ENCODE data around the gene CUL4A. TPM values are rescaled to one million over a fixed set of nuclear protein-coding genes. Genes with fewer than 3 reads are reported as not detected.

Gene CUL4A
- total and polyA plus RNA-seq, 2 donors (not counting 1 experiment from before 2014, with no cell fraction given) = 107 to 126 TPM

GRCh38 chr13:113190181-113190580 lies 19.2 kb upstream of the CUL4A start:
- Histone ChIP-seq H2AFZ (ENCODE audit: low read length) (no peak overlapping the region), H4K20me1 (ENCODE audit: control insufficient read depth, extremely low read depth, insufficient read depth, low read length) (no peaks in the 10 kb centered on the region), H3K36me3 (ENCODE audit: control insufficient read depth, insufficient read depth, low read length) (peaks cover 22% of the 10 kb centered on the region), H3K4me2 (ENCODE audit: extremely low read depth, insufficient read depth, low read length) (no peak overlapping the region), H3K79me2 (ENCODE audit: control insufficient read depth, insufficient read depth, low read length) (peaks cover 16% of the 10 kb centered on the region), H3K9ac (ENCODE audit: insufficient read depth, low read length) (no peak overlapping the region), H3K4me1 (ENCODE audit: control insufficient read depth, extremely low read depth, insufficient read depth, low read length) (peaks cover 24% of the 10 kb centered on the region), H3K27ac (ENCODE audit: insufficient read depth, low read length) (peak overlapping the region; percentile 14), H3K4me3 (replicated peaks in 1 of 4; ENCODE audit: control extremely low read depth in 1 of 4, insufficient read depth in 1 of 4, low read depth in 3 of 4, low read length in 4 of 4) (no peak overlapping the region), H3K9me3 (ENCODE audit: control insufficient read depth, insufficient read depth, low read depth, low read length) (no peaks in the 10 kb centered on the region), H3K27me3 (ENCODE audit: control insufficient read depth, insufficient read depth, low read length) (no peaks in the 10 kb centered on the region)
- DNase-seq (ENCODE audit: low read depth in 2 of 2) = no peak
- no peak for TF ChIP-seq CTCF (conservative IDR thresholded peaks at IDR 0.05 in 1 of 2, IDR thresholded peaks at IDR 0.05 in 1 of 2; ENCODE audit: low read depth in 1 of 2, low read length in 2 of 2)
- TF ChIP-seq EZH2 (IDR thresholded peaks at IDR 0.05; ENCODE audit: low read length, missing control alignments) = no peak

GRCh38 chr13:113192279-113192678 lies 17.1 kb upstream of the CUL4A start:
- H3K4me1 ChIP-seq (ENCODE audit: control insufficient read depth, extremely low read depth, insufficient read depth, low read length) = peaks cover 17% of the 10 kb centered on the region
- DNase-seq (ENCODE audit: low read depth in 2 of 2) = peak in 1 of 2 donors; percentile 61
- no peaks in the 10 kb centered on the region for H3K79me2 ChIP-seq (ENCODE audit: control insufficient read depth, insufficient read depth, low read length)

GRCh38 chr13:113192902-113193301 lies 16.5 kb upstream of the CUL4A start:
- TF ChIP-seq EZH2 (IDR thresholded peaks at IDR 0.05; ENCODE audit: low read length, missing control alignments) = no peak
- TF ChIP-seq CTCF (conservative IDR thresholded peaks at IDR 0.05 in 1 of 2, IDR thresholded peaks at IDR 0.05 in 1 of 2; ENCODE audit: low read depth in 1 of 2, low read length in 2 of 2) = no peak
- H3K9ac ChIP-seq (ENCODE audit: insufficient read depth, low read length) = no peak overlapping the region
- no peak overlapping the region for H3K4me3 ChIP-seq (replicated peaks in 1 of 4; ENCODE audit: control extremely low read depth in 1 of 4, insufficient read depth in 1 of 4, low read depth in 3 of 4, low read length in 4 of 4)
- no peaks in the 10 kb centered on the region for H3K27me3 ChIP-seq (ENCODE audit: control insufficient read depth, insufficient read depth, low read length)
- H3K36me3 ChIP-seq (ENCODE audit: control insufficient read depth, insufficient read depth, low read length) = peaks cover 32% of the 10 kb centered on the region
- H3K79me2 ChIP-seq (ENCODE audit: control insufficient read depth, insufficient read depth, low read length) = no peaks in the 10 kb centered on the region
- no peaks in the 10 kb centered on the region for H4K20me1 ChIP-seq (ENCODE audit: control insufficient read depth, extremely low read depth, insufficient read depth, low read length)
- DNase-seq (ENCODE audit: low read depth in 2 of 2) = peak; percentile 40 to 85
- no peak overlapping the region for H2AFZ ChIP-seq (ENCODE audit: low read length)
- H3K4me2 ChIP-seq (ENCODE audit: extremely low read depth, insufficient read depth, low read length) = no peak overlapping the region
- peak overlapping the region; percentile 53 for H3K27ac ChIP-seq (ENCODE audit: insufficient read depth, low read length)
- no peaks in the 10 kb centered on the region for H3K9me3 ChIP-seq (ENCODE audit: control insufficient read depth, insufficient read depth, low read depth, low read length)
- peaks cover 15% of the 10 kb centered on the region for H3K4me1 ChIP-seq (ENCODE audit: control insufficient read depth, extremely low read depth, insufficient read depth, low read length)

More at GRCh38 chr13:113192279-113192678, 17.1 kb upstream of the CUL4A start:
- H3K9ac ChIP-seq (ENCODE audit: insufficient read depth, low read length) = no peak overlapping the region
- TF ChIP-seq CTCF (conservative IDR thresholded peaks at IDR 0.05 in 1 of 2, IDR thresholded peaks at IDR 0.05 in 1 of 2; ENCODE audit: low read depth in 1 of 2, low read length in 2 of 2) (no peak), EZH2 (IDR thresholded peaks at IDR 0.05; ENCODE audit: low read length, missing control alignments) (no peak)
- H3K9me3 ChIP-seq (ENCODE audit: control insufficient read depth, insufficient read depth, low read depth, low read length) = no peaks in the 10 kb centered on the region
- H3K27ac ChIP-seq (ENCODE audit: insufficient read depth, low read length) = peak overlapping the region; percentile 41
- H3K36me3 ChIP-seq (ENCODE audit: control insufficient read depth, insufficient read depth, low read length) = peaks cover 28% of the 10 kb centered on the region
- no peak overlapping the region for H3K4me2 ChIP-seq (ENCODE audit: extremely low read depth, insufficient read depth, low read length)
- H4K20me1 ChIP-seq (ENCODE audit: control insufficient read depth, extremely low read depth, insufficient read depth, low read length) = no peaks in the 10 kb centered on the region
- H3K27me3 ChIP-seq (ENCODE audit: control insufficient read depth, insufficient read depth, low read length) = no peaks in the 10 kb centered on the region
- no peak overlapping the region for H3K4me3 ChIP-seq (replicated peaks in 1 of 4; ENCODE audit: control extremely low read depth in 1 of 4, insufficient read depth in 1 of 4, low read depth in 3 of 4, low read length in 4 of 4)
- H2AFZ ChIP-seq (ENCODE audit: low read length) = no peak overlapping the region

Measured in fibroblast of lung (primary cell).